Superior temporal gyrus (tissue), 1 donor: ENCODE measurements around the gene GNAO1.
A peak's percentile ranks its signal among the peaks of the same experiment; 100 is the strongest.

Experiments used
- DNase-seq: peaks from one replicate; pipeline ENCODE4 v3.0.0-alpha.2; 2016; ENCODE audit errors: extremely low spot score

The GNAO1 gene

DNA sequence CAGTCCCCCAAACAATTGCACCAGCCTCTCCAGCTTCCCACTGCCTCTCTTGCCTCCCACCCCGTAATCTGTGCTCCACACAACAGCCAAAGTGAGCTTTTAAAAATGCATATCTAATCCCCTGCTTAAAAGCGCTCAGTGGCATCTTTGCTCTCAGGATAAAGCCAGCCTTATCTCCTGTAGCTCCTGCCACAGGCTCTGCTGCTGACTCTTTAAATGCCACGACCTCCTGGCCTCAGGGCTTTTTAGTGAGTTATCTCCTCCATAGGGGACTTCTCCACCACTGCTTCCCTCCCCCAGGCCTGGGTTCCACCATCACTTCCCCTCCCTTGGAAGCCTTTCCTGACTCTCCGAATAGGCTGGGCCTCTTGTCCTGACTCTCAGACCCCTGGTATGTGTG, 98.6 kb downstream of the GNAO1 start:
- DNase-seq = no peak

DNA sequence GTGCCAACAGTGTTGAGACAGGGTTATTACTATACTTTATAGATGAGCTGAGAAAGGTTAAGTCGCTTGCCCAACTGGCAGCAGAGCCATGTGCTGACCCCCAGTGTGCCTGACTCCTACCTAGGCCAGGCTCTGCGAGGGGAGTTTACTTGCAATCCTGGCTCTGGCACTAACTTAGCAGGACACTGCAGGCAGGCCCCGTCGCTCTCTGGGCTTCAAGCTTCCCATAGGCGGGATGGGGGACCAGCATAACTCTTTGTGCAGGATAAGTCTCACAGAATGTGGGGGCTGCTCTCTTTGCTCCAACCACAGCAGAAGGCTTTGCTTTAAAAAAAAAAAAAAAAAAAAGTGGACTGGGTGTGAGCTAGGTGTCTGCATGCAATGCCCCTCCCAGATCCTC, 102.7 kb downstream of the GNAO1 start:
- DNase-seq = no peak

DNA sequence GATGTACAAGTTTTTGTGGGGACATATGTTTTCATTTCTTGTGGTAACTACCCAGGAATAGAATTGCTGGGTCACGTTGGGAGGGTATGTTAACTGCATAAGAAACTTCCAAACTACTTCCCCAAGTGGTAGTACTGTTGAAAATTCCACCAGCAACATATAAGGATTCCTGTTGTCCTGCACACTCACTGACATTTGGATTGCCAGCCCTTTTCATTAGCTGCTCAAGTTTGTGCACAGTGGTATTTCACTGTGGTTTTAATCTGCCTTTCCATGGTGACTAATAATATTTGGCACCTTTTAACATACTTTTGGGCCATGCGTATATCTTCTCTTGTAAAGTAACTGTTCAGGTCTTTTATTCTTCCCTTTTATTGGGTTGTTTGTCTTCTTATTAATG, 103.3 kb downstream of the GNAO1 start:
- DNase-seq = peak; percentile 55

DNA sequence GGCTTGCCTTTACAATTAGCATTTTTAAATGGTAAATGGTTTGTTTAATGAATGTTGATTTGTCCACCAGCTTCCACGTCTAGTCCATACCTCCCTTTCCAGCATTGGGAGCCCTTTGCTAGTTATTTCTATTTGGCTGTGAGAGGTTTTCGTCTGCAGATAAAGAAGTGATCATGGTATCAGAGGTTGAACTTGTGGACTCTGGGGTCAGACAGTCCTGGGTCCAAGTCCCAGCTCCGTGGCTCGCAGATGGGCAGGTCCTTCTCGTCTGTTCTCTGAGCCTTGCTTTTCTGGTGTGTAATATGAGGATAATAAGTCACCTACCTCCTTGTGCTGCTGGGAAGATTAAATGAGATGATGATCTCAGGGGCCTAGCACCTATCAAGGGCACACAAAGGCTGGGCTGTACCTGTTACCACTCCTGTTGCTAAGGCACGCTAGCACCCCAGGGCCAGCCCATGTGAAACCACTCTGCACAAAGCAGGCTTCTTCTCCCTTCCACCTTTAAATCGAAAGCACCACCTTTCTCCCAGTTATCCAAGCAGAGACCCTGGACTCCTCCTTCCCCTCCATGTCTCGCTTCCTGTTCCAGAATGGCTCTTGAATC, 103.9 kb downstream of the GNAO1 start:
- DNase-seq = no peak

DNA sequence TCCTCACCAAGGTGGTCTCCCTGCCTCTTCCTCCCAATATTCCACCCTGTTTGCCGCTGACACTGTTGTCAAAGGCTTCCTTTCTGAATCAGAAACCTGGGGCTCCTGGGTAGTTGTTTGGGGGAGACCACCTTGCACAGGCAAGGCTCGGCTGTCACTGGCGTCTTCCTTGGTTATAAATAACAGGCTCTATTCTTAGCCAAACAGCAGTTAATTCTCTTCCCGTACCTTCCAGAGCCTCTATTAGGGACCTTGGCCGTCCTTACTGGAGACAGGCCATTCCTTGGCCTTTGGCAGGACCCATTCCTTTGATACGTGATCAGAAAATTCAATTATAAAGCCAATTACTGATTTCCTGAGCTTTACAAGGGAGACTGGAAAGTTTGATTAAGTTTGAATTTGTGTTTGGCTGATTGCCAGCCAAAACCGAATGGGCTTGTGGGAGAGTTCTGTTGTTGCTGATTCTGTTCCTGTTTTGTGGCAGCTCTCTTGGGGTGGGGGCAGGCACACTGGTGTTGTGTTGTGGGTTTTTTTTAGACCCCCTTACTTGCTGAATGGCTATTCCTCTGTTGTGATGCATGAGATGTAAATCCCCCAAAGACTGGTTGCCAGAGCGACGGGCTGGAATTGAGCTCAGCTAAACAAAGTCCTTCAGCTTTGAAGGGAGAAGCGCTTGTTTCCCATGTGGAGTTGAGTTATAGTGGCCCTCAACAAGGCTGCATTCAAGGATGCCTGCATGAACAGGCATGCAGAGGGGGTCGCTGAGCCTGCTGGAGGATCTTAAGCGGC, 104.6 kb downstream of the GNAO1 start:
- DNase-seq = peak; percentile 74

DNA sequence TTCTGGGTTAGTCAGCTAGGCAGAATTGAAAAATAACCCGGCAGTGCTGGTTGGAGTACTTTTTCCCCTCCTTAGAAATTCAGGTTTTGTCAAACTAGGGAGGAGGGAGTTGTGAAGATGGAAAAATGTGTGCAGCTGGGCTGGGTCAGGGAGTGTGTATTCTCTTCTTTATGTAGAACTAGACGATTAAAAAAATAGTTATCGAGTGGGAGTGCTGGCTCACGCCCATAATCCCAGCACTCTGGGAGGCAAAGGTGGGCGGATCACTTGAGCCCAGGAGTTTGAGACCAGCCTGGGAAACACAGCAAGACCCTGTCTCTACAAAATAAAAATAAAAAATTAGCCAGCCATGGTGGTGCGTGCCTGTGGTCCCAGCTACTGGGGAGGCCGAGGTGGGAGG, 106.4 kb downstream of the GNAO1 start:
- DNase-seq = no peak

DNA sequence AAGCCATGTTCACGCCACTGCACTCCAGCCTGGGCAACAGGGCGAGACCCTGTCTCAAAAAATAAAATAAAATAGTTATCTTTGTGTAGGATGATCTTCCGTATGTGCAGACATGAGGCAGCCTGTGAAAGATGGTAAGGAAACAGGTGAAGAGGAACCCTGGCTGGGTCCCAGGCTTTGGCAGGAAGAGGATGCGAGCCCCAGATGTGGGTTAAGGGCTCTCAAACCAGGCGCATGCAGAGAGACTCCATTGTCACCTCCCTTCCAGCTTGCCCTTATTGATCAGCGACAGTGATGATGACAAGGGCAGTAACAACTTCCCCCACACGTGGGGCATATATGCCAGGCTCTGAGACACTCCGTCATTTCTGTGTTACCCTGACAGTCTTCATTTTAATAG, 106.8 kb downstream of the GNAO1 start:
- DNase-seq = no peak

DNA sequence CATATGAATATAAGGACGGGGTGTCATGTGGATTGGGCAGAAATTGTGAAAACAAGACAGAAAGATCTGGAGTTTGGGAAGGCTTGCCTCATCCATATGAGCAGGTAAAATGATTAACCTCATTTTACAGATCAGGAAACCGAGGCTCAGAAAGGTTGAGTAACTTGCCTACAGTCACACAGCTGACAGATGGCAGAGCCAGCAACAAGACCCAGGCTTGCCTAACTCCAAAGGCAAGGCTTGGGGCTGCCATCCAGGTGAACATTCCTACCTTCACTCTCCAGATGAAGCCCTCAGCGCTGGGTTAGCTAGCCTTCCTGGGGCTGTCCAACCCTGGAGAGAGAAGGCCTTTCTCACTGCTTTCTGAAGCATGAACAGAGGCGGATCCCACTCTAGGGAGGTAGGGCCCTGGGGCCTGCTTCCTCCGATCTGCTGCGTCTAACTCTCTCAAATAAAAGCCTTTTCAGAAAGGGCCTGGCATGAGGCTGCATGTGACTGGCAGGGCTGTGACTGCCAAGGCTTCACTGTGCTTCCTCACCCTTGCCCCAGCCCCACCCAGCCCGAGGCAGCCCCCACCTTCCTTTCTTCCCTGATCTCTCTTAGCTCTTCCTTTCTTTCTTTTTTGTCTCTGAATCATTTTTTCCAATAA, 107.8 kb downstream of the GNAO1 start:
- peak; percentile 95 for DNase-seq

DNA sequence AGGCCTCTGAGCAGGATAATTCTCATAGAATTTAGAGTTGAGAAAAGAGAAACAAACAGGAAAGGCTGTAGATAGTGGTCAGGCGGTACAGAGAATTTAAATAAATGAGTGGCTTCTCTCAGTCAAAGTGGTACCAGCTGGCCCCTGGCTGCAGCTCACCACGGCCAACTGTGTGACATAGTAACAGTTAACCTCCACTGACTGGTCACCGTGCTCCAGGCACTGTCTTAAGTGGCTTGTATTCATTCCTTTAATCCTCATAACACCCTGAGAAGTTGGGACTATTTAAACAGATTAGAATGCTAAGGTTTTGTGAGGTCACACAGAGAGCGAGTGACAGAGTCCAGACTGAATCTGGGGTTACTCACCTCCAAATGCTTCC, 108.9 kb downstream of the GNAO1 start:
- no peak for DNase-seq

DNA sequence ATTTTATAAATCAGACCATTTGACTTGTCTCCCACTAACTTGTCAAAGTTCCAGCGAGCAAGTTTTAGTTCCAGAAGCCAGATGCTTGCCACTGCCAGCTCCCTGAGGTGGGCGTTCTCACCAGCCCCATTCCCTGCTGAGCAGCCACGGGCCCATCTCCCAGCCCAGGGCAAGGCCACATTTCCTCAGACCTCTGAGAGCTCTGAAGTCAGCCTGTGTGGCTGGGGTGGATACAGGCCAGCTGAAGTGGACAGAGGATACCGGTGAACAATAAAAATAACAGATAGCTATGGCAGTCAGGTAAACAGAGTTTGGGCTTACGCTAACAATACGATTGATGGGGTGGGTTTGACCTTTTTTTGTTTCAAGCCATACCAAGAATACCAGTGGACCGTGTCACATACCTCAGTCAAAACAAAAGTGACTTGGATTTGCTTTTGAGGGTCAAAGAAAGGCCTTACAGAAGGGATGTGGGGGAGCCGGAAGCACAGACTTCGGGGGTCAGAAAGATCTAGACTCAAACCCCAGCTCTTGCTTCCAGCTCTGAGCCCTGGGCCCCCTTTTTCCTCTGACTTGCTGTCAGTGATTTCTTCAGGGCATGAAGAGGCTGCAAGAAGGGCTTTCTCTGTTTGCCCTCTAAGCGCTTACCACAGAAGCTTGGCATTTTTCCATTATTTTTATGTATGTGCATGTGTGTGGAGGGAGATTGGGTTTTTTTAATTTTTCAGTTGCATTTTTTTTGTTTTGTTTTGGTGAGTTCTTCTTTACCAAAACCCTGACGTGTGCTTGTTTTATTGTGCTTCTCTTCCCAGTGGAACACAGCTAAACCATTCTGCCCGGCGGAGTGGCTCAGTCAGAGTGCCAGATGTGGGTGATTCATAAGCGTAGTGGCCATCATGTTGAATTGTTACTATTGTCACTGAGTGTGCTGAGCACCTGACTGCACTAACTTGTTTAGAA, 109.9 kb downstream of the GNAO1 start:
- DNase-seq = peak; percentile 88

DNA sequence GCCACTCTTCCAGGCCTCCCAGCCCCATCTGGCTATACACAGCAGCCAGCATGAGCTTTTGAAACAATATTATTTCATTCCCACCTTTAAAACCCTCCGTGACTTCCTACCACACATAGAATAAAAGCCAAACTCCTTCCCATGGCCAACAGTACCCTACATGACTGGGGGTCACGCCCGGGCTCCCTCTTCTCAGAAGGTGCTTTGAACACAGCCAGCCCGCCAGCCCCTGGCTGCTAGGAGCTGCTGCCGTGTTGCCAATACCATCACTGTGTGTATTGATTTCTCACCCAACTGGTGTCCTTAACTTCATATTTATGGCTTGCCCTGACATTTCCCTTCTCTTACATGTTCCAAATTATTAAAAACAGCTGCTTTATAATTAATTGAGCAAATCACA, 111.2 kb downstream of the GNAO1 start:
- no peak for DNase-seq

DNA sequence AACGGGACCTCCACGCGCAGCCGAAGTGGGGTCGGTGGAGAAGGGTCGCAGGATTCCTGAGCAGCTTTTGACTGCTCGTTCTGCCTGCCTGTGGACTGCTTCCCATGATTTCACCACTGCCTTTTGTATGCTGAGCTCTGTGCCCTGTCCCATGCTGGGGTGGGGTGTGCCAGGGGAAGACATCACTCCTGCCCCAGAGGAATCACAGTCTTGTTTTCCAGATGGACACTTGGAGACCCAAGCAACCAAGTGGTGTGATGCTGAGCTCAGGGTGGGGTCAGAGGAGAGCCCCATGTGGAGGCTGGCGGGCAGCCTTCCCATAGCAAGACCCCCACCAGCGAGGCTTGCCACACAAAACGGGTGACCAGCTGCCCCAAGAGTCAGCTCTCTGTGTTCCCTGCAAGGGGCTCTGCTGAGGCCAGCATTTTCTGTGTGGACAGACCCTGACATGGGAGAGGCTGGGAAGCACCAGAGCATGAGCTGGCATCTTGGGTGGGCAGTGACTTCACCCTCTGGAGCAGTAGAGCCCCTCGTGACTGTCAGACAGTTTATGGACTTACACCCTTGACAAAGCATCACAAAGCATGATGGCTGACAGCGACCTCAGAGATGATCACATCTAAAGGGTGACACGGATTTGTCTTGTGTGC, 111.9 kb downstream of the GNAO1 start:
- DNase-seq = no peak

DNA sequence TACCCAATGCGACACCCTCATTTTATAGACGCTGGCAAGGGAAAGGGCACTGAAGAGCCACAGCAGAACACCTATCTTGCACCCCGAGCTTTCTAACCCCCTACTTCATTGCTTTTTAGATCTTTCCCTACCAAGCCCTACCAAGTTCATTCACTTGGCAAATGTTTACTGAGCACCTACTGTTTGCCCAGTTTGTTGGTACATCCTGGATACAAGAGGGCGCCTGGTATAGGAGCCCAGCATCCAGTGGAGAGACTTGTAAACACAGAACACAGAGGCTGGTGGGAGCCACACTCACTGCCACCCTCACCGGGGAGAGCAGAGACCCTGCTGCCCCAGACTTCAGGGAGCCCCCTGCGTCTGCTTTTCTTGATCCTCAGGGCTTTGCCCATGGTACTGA, 112.6 kb downstream of the GNAO1 start:
- no peak for DNase-seq

DNA sequence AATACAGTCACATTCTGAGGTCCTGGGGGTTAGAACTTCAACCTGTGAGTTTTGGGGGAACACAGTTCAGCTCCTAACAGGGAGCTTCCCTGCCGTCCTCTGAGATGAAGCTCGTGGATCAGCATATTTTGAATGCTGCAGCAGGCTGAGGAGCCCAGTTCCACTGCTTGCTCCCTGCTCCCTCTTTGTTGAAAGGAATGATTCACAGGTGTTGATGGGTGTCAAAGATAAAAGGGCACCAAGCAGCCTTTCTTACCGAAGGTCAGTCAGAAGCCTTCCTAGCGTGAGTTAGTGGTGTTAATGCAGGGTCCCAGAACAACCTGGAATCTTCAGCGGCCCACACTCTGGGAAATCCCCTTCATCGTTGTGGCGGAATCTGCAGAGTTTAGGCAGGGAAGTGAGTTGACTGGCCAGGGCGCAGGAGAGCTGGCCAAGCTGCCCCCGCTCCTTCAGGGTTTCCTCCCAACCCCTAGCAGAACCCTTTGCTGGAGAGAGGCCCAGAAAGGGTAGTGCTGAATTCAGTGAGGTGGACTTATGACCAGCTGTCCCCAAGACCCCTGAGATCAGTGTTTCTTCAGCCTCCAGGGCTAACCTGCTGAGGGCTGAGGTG, 114.8 kb downstream of the GNAO1 start:
- DNase-seq = no peak

DNA sequence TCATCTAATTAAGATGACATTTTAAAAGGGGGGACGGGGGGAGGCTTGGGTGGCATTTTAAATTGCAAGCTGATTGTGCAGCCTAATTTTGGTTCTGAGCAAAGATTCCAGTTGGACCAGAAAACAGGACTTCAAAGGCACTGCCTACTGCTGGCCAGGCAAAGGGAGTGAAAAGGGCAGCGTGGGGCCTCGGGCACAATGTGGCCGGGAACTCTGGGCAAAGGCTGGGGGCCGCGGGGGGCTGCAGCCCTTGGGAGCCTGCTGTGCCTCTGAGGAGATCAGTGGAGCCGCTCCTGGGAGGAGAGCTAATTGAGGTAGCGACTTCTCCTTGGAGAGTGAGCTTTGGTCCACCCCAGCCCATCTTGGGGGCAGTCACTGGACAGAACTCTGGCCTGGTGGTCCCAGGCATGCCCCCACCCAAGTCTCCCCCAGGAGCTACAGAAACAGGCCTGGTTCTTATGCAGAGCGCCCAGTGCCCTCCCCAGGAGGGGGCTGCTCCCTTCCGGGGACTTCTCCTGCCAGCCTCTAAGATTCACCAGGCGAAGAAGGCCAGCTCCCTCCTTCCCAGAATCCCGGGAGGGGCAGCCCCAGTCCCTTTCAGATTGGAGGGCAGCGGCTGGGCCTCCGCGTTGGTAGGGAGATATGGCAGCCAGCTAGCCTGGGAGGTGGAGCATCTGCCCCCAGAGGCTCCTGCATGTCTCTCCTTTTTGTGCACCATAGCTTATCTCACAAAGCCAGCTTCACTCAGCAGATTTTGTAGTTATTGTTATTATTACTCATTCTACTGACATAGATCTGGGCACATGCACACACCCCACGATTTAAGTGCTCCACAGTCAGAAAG, 115.6 kb downstream of the GNAO1 start:
- no peak for DNase-seq

DNA sequence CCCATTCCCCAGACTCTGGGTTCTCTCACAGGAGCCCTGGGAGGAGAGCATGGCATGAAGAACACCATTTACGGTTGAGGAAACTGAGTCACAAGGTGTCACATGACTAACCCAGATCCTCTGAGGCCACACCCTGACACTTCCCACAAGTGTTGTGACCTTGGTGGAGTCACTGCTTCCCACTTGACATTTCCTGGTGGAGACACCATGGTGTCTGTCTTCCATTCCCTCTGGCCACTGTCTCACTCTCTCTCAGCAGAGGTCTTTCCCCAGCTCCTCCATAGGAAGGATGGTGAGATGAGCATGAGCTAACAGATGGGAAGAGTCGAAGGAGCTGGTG, 116.2 kb downstream of the GNAO1 start:
- no peak for DNase-seq

DNA sequence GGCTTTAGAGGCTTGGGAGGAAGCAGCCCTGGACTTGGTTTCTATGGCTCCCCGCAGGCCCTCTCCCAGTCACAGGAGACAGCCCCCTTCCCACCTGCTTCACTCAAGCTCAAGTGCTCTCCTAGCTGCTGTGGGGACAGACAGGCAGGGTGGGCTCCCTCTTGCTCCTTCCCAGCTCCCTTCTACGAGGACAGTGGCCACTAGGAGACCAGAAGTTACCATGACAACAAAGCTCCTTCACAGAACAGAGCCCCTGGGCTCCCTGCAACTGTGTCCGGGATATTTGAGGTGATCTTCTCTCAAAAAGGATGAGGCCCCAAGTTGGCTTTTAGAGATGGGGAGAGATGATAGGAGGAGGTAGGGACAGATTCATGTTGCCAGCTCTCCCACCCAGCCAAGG, 117.7 kb downstream of the GNAO1 start:
- no peak for DNase-seq

DNA sequence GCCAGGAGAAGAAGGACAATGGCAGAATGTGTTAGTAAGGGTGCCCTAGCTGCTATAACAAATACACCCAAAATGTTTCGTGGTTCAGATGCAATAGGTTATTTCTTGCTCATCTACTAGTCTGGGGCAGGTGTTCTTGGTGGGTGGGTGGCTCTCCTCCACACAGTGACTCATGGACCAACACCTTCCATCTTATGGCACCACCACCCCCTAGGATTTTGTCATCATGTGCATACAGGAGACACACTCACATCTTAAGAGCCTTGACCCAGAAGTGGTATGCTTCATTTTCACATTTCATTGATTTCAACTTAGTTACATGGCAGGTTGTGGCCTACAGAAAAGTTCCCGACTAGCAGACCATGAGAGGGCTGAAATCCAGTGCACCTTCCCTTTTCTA, 119.4 kb downstream of the GNAO1 start:
- DNase-seq = no peak

DNA sequence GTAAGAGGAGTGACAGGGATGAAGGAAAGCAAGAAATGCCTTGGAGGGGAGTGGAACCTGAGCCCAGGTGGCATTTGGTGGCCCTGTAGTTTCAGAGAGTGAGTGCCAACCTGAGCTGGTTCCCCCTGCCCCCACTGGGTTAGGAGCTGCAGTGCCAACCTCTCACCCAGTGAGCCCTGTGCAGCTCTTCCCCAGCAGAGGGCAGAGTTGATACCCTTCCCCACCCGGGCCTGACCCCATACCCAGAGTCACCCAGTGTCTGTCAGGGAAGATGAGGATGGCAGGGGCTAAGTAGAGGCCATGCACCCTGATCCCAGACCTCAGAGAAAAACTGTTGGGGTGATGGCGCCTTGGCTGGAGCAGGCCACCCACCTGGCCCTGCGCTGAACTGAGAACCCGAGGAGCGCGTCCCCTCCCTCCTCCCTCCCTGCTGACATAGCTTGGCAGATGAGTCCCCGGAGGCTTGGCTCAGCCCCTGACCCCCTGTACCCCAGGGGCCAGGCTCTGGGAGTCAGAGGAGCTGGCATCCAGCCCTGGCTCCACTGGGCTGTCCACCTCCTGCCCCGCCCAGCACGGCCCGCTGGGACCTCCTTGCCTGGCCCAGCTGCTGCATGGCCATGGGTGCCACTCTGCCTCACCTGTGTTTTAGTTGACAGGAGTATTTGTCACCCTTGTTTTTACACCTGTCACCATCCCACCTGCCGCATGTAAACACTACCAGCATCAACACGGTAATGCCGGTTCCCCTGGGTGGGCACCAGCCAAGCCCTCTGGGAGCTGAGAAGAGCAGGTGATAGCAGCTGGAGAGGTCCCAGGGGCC, 120.1 kb downstream of the GNAO1 start:
- DNase-seq = no peak

DNA sequence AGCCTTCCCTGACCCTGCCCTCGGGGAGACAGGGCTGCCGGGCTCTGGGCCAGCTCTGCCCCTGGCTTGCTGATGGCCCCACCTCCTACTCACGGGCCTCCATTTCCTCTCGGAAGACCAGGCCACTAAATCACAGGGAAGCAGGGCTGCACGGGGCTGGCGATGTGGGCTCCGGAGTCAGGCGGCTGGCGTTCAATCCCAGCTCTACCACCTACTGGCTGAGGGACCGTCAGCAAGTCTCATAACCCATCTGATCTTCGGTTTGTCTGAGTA, 120.7 kb downstream of the GNAO1 start:
- no peak for DNase-seq
